ENCODE measurements around the gene TANGO6.

TANGO6 gene

GRCh38 chr16:68884861-68885720, 41.8 kb downstream of the TANGO6 start:
- Histone ChIP-seq H3K27me3 (ENCODE audit: insufficient read depth, poor library complexity, severe bottlenecking) (no peaks in the 10 kb centered on the region), H3K4me3 (ENCODE audit: severe bottlenecking) (no peak overlapping the region), H3K27ac (ENCODE audit: poor library complexity, severe bottlenecking) (no peak overlapping the region), H3K4me1 (ENCODE audit: insufficient read depth, poor library complexity, severe bottlenecking) (no peaks in the 10 kb centered on the region), H3K9me3 (ENCODE audit: severe bottlenecking) (no peaks in the 10 kb centered on the region), H3K36me3 (ENCODE audit: low read depth) (peaks cover 27% of the 10 kb centered on the region)
- DNase-seq (ENCODE audit: low spot score) (no peak), ATAC-seq (ENCODE audit: low read depth) (no peak)
- no peak for TF ChIP-seq CTCF (IDR thresholded peaks at IDR 0.05; ENCODE audit: poor library complexity, severe bottlenecking)

- Histone ChIP-seq H3K4me3 (ENCODE audit: severe bottlenecking) (no peak overlapping the region), H3K27me3 (ENCODE audit: insufficient read depth, poor library complexity, severe bottlenecking) (no peaks in the 10 kb centered on the region), H3K4me1 (ENCODE audit: insufficient read depth, poor library complexity, severe bottlenecking) (no peaks in the 10 kb centered on the region), H3K27ac (ENCODE audit: poor library complexity, severe bottlenecking) (no peak overlapping the region), H3K9me3 (ENCODE audit: severe bottlenecking) (no peaks in the 10 kb centered on the region), H3K36me3 (ENCODE audit: low read depth) (peaks cover 10% of the 10 kb centered on the region)
- no peak for TF ChIP-seq CTCF (IDR thresholded peaks at IDR 0.05; ENCODE audit: poor library complexity, severe bottlenecking)
- ATAC-seq (ENCODE audit: low read depth) (no peak), DNase-seq (ENCODE audit: low spot score) (no peak)
These were observed 43.8 kb downstream of the TANGO6 start for GRCh38 chr16:68887107-68887506.

- H3K27ac ChIP-seq (ENCODE audit: poor library complexity, severe bottlenecking), result no peak overlapping the region
- no peak overlapping the region for H3K4me3 ChIP-seq (ENCODE audit: severe bottlenecking)
- ATAC-seq (ENCODE audit: low read depth) (no peak), DNase-seq (ENCODE audit: low spot score) (no peak)
- no peaks in the 10 kb centered on the region for H3K4me1 ChIP-seq (ENCODE audit: insufficient read depth, poor library complexity, severe bottlenecking)
- H3K36me3 ChIP-seq (ENCODE audit: low read depth), result no peaks in the 10 kb centered on the region
- TF ChIP-seq CTCF (IDR thresholded peaks at IDR 0.05; ENCODE audit: poor library complexity, severe bottlenecking), result no peak
- no peaks in the 10 kb centered on the region for H3K9me3 ChIP-seq (ENCODE audit: severe bottlenecking)
- H3K27me3 ChIP-seq (ENCODE audit: insufficient read depth, poor library complexity, severe bottlenecking), result no peaks in the 10 kb centered on the region
These were observed 46.3 kb downstream of the TANGO6 start for GRCh38 chr16:68889508-68890150.

- DNase-seq (ENCODE audit: low spot score) (no peak), ATAC-seq (ENCODE audit: low read depth) (no peak)
These were observed 48.9 kb downstream of the TANGO6 start for GRCh38 chr16:68892214-68892613.

More at GRCh38 chr16:68892214-68892613, 48.9 kb downstream of the TANGO6 start:
- no peak for TF ChIP-seq CTCF (IDR thresholded peaks at IDR 0.05; ENCODE audit: poor library complexity, severe bottlenecking)
- Histone ChIP-seq H3K4me3 (ENCODE audit: severe bottlenecking) (no peak overlapping the region), H3K4me1 (ENCODE audit: insufficient read depth, poor library complexity, severe bottlenecking) (no peaks in the 10 kb centered on the region), H3K9me3 (ENCODE audit: severe bottlenecking) (no peaks in the 10 kb centered on the region), H3K27me3 (ENCODE audit: insufficient read depth, poor library complexity, severe bottlenecking) (no peaks in the 10 kb centered on the region), H3K27ac (ENCODE audit: poor library complexity, severe bottlenecking) (no peak overlapping the region), H3K36me3 (ENCODE audit: low read depth) (no peaks in the 10 kb centered on the region)
